ENCODE measurements around the gene YDJC.

GRCh38 chr22:21589396-21589795, 40.4 kb downstream of the YDJC start:
- TF ChIP-seq CTCF (IDR thresholded peaks at IDR 0.05; ENCODE audit: control extremely low read depth in 1 of 3, insufficient read depth in 1 of 3, low read depth in 1 of 3, low read length in 3 of 3) (no peak), RNF2 (IDR thresholded peaks at IDR 0.05; ENCODE audit: borderline replicate concordance, low read depth, low read length, missing control alignments, poor library complexity, severe bottlenecking) (no peak), ZNF274 (IDR thresholded peaks at IDR 0.05; ENCODE audit: borderline replicate concordance, extremely low read depth, low read length) (no peak), CBX5 (IDR thresholded peaks at IDR 0.05; ENCODE audit: low read depth, low read length) (no peak), EZH2 (IDR thresholded peaks at IDR 0.05; ENCODE audit: low read depth, low read length, severe bottlenecking) (no peak), YY1 (IDR thresholded peaks at IDR 0.05; ENCODE audit: low read depth, low read length) (no peak), MAX (IDR thresholded peaks at IDR 0.05) (no peak), EP300 (IDR thresholded peaks at IDR 0.05; ENCODE audit: borderline replicate concordance in 1 of 2, low read depth in 2 of 2, low read length in 2 of 2) (no peak), POLR2A (IDR thresholded peaks at IDR 0.05; ENCODE audit: control extremely low read depth in 1 of 2, low read depth in 2 of 2, low read length in 2 of 2) (no peak), CEBPB (IDR thresholded peaks at IDR 0.05; ENCODE audit: low read depth, low read length) (no peak)

Data from H1 (cell line).